Neural cell (in vitro differentiated cells): Measurements from ENCODE around the gene CISD3. TPM values are rescaled to one million over a fixed set of nuclear protein-coding genes. Genes with fewer than 3 reads are reported as not detected.

Source experiments
- H2AFZ ChIP-seq: fragments of 200-600, 300-800 bp; sonication (generic), shearing (Covaris generic); 2 replicates; pipeline ENCODE4 v1.6.0; 2014; ENCODE audit warnings: low read depth, mild to moderate bottlenecking, antibody characterized with exemption, low read length, moderate library complexity
- H3F3A ChIP-seq: fragments of 200-600 bp; shearing (Covaris generic); 2 replicates; pipeline ENCODE4 v1.6.1; 2016; ENCODE audit warnings: mild to moderate bottlenecking, moderate library complexity, mixed read lengths, antibody characterized with exemption, low read length; ENCODE audit not compliant: insufficient read depth, poor library complexity, severe bottlenecking
- H3K27ac ChIP-seq: fragments of 200-600, 300-800 bp; sonication (generic), shearing (Covaris generic); 2 replicates; pipeline ENCODE4 v1.5.1; 2014; ENCODE audit warnings: mild to moderate bottlenecking, low read length, moderate library complexity
- H3K27me3 ChIP-seq: fragments of 300-800, 200-600 bp; sonication (generic), shearing (Covaris generic); 2 replicates; pipeline ENCODE4 v1.6.0; 2014; ENCODE audit warnings: mild to moderate bottlenecking, low read depth, low read length, moderate library complexity; ENCODE audit not compliant: insufficient read depth
- H3K36me3 ChIP-seq: fragments of 300-800, 200-600 bp; sonication (generic), shearing (Covaris generic); 2 replicates; pipeline ENCODE4 v1.5.1; 2014; ENCODE audit warnings: mild to moderate bottlenecking, antibody characterized with exemption, low read length, moderate library complexity; ENCODE audit not compliant: insufficient read depth
- H3K4me2 ChIP-seq: fragments of 300-800, 200-600 bp; sonication (generic), shearing (Covaris generic); 2 replicates; pipeline ENCODE4 v1.6.0; 2014; ENCODE audit warnings: mild to moderate bottlenecking, low read length
- H3K4me3 ChIP-seq: fragments of 300-800, 200-600 bp; sonication (generic), shearing (Covaris generic); 2 replicates; pipeline ENCODE4 v1.5.1; 2014; ENCODE audit warnings: mild to moderate bottlenecking, low read length, moderate library complexity
- H3K79me2 ChIP-seq: fragments of 200-600 bp; shearing (Covaris generic); replicated peaks from 2 replicates; pipeline ENCODE4 v1.6.0; 2014; ENCODE audit warnings: mild to moderate bottlenecking, low read length, moderate library complexity; ENCODE audit not compliant: insufficient read depth
- H3K9ac ChIP-seq: fragments of 300-800, 200-600 bp; sonication (generic), shearing (Covaris generic); 2 replicates; pipeline ENCODE4 v1.6.1; 2016; ENCODE audit warnings: mild to moderate bottlenecking, low read length, mixed read lengths
- H3K9me2 ChIP-seq: fragments of 200-600 bp; shearing (Covaris generic); 2 replicates; pipeline ENCODE4 v1.6.1; 2016; ENCODE audit warnings: mild to moderate bottlenecking, low read length, mixed read lengths; ENCODE audit not compliant: insufficient read depth
- H3K9me3 ChIP-seq: fragments of 200-600, 300-800 bp; sonication (generic), shearing (Covaris generic); 2 replicates; pipeline ENCODE4 v1.6.1; 2016; ENCODE audit warnings: mild to moderate bottlenecking, mixed run types, low read length, moderate library complexity, mixed read lengths
- H4K20me1 ChIP-seq: fragments of 200-600 bp; shearing (Covaris generic); 2 replicates; pipeline ENCODE4 v1.6.1; 2016; ENCODE audit warnings: mild to moderate bottlenecking, mixed run types; ENCODE audit not compliant: insufficient read depth
- EP300 ChIP-seq: fragments of 450-650 bp; conservative IDR thresholded peaks from 2 replicates; pipeline ENCODE4 v1.6.1; 2014; ENCODE audit warnings: antibody characterized with exemption, mild to moderate bottlenecking, moderate library complexity; ENCODE audit not compliant: poor library complexity, severe bottlenecking
- EZH2 ChIP-seq: fragments of 200-600, 300-800 bp; shearing (Covaris generic), sonication (generic); IDR thresholded peaks from 2 replicates; pipeline ENCODE4 v1.6.1; 2014; ENCODE audit warnings: antibody characterized with exemption, low read length, borderline replicate concordance, mild to moderate bottlenecking; ENCODE audit not compliant: insufficient read depth, poor library complexity, severe bottlenecking
- MXI1 ChIP-seq: fragments of 450-650 bp; conservative IDR thresholded peaks from 2 replicates; pipeline ENCODE4 v1.6.1; 2014; ENCODE audit warnings: antibody characterized with exemption, mild to moderate bottlenecking; ENCODE audit not compliant: poor library complexity, severe bottlenecking
- POLR2AphosphoS5 ChIP-seq: IDR thresholded peaks from 2 replicates; pipeline ENCODE4 v1.6.1; 2012
- RAD21 ChIP-seq: fragments of 450-650 bp; conservative IDR thresholded peaks from 2 replicates; pipeline ENCODE4 v1.6.1; 2014; ENCODE audit warnings: antibody characterized with exemption, mild to moderate bottlenecking, moderate library complexity
- SMC3 ChIP-seq: fragments of 450-650 bp; conservative IDR thresholded peaks from 2 replicates; pipeline ENCODE4 v1.6.1; 2014; ENCODE audit warnings: antibody characterized with exemption, mild to moderate bottlenecking, moderate library complexity; ENCODE audit not compliant: poor library complexity
- TAF1 ChIP-seq: IDR thresholded peaks from 2 replicates; pipeline ENCODE4 v1.6.1; 2012; ENCODE audit warnings: low read depth
- polyA plus RNA-seq: library from polyadenylated mRNA; depleted of rRNA; stranded (reverse); fragments of >200 nt; gene quantifications from 2 replicates; pipeline ENCODE4 v1.2.3, GENCODE V29; 2014
- TF ChIP-seq, protein P1 (sequence below): fragments of 450-650 bp; IDR thresholded peaks from 2 replicates; pipeline ENCODE4 v1.5.1; 2014; ENCODE audit warnings: antibody characterized with exemption, mild to moderate bottlenecking, moderate library complexity; ENCODE audit not compliant: poor library complexity, severe bottlenecking
- TF ChIP-seq, protein P2 (sequence below): IDR thresholded peaks from 2 replicates; pipeline ENCODE4 v1.6.1; 2012; ENCODE audit warnings: borderline replicate concordance

The CISD3 gene
- polyA plus RNA-seq, 1 donor from 2014 or later: 1.2 TPM

DNA sequence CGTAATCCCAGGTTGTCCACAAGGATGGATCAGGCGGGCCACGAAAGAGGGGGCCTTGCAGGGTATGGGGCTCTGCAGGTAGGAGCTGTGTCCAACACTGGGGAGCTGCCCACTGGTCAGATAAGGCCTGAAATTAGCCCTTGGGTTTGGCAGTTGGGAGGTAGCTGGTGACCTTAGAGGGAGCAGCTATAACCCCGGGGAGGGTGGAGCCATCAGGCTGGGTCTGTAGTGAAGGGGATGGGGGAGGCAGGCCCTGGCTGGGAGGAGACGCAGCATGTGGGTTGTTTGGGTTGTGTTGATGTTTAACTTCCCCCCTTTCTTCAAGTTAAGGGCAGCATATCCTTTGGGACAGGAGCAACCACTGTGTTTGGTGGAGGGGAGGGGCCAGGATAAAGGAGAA is 19.2 kb upstream of the CISD3 start:
- Histone ChIP-seq H3K4me2 (no peak overlapping the region), H3K9me2 (no peaks in the 10 kb centered on the region), H3K4me3 (no peak overlapping the region), H3K27ac (no peak overlapping the region), H3K9ac (no peak overlapping the region), H3K36me3 (no peaks in the 10 kb centered on the region), H4K20me1 (no peaks in the 10 kb centered on the region), H3K9me3 (no peaks in the 10 kb centered on the region), H3F3A (no peaks in the 10 kb centered on the region), H2AFZ (no peak overlapping the region), H3K27me3 (no peaks in the 10 kb centered on the region), H3K79me2 (peaks cover 6% of the 10 kb centered on the region)
- TF ChIP-seq, protein P1, sequence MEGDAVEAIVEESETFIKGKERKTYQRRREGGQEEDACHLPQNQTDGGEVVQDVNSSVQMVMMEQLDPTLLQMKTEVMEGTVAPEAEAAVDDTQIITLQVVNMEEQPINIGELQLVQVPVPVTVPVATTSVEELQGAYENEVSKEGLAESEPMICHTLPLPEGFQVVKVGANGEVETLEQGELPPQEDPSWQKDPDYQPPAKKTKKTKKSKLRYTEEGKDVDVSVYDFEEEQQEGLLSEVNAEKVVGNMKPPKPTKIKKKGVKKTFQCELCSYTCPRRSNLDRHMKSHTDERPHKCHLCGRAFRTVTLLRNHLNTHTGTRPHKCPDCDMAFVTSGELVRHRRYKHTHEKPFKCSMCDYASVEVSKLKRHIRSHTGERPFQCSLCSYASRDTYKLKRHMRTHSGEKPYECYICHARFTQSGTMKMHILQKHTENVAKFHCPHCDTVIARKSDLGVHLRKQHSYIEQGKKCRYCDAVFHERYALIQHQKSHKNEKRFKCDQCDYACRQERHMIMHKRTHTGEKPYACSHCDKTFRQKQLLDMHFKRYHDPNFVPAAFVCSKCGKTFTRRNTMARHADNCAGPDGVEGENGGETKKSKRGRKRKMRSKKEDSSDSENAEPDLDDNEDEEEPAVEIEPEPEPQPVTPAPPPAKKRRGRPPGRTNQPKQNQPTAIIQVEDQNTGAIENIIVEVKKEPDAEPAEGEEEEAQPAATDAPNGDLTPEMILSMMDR: no peak
- TF ChIP-seq MXI1 (no peak), EP300 (no peak)
- TF ChIP-seq, protein P2, sequence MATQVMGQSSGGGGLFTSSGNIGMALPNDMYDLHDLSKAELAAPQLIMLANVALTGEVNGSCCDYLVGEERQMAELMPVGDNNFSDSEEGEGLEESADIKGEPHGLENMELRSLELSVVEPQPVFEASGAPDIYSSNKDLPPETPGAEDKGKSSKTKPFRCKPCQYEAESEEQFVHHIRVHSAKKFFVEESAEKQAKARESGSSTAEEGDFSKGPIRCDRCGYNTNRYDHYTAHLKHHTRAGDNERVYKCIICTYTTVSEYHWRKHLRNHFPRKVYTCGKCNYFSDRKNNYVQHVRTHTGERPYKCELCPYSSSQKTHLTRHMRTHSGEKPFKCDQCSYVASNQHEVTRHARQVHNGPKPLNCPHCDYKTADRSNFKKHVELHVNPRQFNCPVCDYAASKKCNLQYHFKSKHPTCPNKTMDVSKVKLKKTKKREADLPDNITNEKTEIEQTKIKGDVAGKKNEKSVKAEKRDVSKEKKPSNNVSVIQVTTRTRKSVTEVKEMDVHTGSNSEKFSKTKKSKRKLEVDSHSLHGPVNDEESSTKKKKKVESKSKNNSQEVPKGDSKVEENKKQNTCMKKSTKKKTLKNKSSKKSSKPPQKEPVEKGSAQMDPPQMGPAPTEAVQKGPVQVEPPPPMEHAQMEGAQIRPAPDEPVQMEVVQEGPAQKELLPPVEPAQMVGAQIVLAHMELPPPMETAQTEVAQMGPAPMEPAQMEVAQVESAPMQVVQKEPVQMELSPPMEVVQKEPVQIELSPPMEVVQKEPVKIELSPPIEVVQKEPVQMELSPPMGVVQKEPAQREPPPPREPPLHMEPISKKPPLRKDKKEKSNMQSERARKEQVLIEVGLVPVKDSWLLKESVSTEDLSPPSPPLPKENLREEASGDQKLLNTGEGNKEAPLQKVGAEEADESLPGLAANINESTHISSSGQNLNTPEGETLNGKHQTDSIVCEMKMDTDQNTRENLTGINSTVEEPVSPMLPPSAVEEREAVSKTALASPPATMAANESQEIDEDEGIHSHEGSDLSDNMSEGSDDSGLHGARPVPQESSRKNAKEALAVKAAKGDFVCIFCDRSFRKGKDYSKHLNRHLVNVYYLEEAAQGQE: no peak

DNA sequence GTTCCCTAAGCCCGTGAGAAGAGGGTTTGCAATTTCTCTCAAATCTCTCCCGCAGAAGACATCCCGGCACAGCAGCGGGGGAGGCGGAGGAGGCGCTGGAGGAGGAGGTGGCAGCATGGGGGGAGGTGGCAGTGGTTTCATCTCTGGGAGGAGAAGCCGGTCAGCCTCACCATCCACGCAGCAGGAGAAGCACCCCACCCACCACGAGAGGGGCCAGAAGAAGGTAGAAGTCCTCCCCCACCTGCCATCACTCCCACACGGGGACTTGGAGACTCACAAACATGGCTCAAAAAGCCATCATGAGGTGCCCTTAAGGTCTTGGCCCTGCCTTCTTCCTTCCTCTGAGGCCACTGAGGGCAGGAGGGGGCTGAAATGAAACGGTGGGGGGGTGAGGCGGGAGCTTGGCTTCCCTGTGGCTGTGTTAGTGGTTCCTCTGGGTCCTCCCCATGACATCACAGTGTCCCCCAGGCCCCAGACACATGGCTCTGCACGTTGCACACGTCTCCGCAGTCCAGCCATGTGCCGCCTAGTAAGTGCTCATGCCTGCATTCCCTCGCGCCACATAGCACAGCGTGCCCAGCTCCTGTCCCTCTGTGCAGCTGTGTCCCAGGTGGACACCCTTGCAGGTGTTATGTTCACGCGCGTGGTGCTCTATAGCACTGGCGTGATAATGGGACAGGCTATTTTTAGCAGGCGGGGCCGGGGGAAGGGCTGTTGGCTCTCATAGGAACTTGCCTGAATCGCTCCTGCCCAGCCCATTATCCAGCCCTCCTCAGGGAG is 18.2 kb upstream of the CISD3 start:
- Histone ChIP-seq H3K27me3 (no peaks in the 10 kb centered on the region), H2AFZ (no peak overlapping the region), H3K4me2 (no peak overlapping the region), H4K20me1 (no peaks in the 10 kb centered on the region), H3K27ac (no peak overlapping the region), H3K36me3 (no peaks in the 10 kb centered on the region), H3F3A (no peaks in the 10 kb centered on the region), H3K9me2 (no peaks in the 10 kb centered on the region), H3K9me3 (no peaks in the 10 kb centered on the region), H3K79me2 (no peaks in the 10 kb centered on the region), H3K9ac (no peak overlapping the region), H3K4me3 (no peak overlapping the region)
- TF ChIP-seq RAD21 (no peak), SMC3 (no peak), TAF1 (no peak), EZH2 (no peak), POLR2AphosphoS5 (no peak), EP300 (no peak), MXI1 (no peak)
- TF ChIP-seq, protein P1: no peak
- TF ChIP-seq, protein P2: no peak
